SIG-M5 treated with dmso at 0.1 percent for 504 hours (cell line): ENCODE data around the gene GRIN2C.
A peak's percentile ranks its signal among the peaks of the same experiment; 100 is the strongest.

ENCODE experiments used
- DNase-seq: peaks from one replicate; lab custom pipeline; 2025; ENCODE audit not compliant: unreplicated experiment; lab: John Stamatoyannopoulos, UW

The GRIN2C gene

DNA sequence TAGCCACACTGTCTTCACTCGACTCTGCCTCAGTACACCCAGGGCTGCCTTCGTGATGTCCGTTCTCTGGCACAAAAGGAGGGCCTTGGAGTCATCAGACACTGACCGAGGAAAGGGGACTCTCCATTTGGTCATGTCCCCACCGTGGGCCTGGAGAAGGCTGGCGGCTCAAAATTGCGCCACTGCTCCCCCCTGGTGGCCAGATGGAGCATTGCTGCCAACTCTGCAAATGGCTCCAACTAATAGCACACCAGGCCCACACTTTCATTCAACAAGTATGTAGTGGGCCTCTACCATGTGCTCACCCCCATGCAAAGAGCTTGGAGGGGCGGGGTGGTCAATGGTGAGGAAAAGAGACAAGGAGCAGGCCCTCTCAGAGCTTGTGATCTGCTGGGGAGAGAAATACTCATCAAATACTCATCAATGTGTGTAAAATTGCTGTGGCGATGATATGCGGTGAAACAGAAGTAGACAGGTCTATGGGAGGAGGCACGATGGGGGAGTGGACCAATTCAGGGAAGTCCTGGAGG, 5.2 kb upstream of the GRIN2C start:
- DNase-seq = peak; percentile 49

- no peak for DNase-seq
Observed at GRCh38 chr17:74864297-74864865, 4.7 kb upstream of the GRIN2C start.

- no peak for DNase-seq
Observed at GRCh38 chr17:74863420-74864296, 4.0 kb upstream of the GRIN2C start.

- DNase-seq = no peak
Observed at GRCh38 chr17:74862919-74863318, 3.2 kb upstream of the GRIN2C start.

GRCh38 chr17:74862108-74862901, 2.6 kb upstream of the GRIN2C start:
- peak; percentile 28 for DNase-seq

GRCh38 chr17:74861662-74862107, 2.0 kb upstream of the GRIN2C start:
- DNase-seq = no peak

DNA sequence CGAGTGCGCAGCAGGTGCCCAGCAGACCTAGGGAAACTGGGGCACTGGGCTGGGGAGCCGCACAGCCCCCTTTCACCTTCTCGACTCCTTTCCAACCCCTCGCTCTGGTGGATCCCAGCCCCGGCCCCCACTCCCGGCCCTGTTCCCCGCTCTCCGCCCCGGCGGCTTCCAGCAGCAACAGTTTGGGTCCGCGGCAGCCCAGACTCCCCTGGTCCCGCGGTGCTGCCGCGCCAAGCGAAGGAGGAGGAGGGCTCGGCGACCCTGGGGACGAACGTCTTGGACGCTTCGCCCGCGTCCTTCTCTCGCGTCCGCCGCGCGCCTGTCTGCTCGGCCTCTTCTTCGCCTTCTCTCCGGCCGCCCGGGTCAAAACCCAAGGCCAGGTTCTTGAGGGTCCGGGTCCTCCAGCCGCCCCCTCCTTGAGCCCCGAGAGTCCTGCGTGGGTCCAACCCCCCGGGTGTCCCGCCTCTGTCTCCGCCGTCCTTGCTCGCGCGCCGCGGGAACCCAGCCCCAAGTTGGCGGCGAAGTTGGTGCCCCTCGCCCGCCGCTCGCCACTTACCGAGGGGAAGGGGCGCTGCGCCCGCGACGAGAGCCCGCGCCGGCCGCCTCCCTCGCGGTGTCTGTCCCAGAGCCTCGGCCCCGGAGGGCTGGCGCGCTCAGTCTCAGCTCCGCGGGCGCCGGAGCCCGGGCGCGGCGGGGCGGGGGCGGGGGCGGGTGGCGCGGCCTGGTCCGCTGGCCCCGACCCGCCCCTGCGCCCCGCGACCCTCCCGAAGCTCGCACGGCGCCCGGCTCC, 1.4 kb upstream of the GRIN2C start:
- DNase-seq = no peak

DNA sequence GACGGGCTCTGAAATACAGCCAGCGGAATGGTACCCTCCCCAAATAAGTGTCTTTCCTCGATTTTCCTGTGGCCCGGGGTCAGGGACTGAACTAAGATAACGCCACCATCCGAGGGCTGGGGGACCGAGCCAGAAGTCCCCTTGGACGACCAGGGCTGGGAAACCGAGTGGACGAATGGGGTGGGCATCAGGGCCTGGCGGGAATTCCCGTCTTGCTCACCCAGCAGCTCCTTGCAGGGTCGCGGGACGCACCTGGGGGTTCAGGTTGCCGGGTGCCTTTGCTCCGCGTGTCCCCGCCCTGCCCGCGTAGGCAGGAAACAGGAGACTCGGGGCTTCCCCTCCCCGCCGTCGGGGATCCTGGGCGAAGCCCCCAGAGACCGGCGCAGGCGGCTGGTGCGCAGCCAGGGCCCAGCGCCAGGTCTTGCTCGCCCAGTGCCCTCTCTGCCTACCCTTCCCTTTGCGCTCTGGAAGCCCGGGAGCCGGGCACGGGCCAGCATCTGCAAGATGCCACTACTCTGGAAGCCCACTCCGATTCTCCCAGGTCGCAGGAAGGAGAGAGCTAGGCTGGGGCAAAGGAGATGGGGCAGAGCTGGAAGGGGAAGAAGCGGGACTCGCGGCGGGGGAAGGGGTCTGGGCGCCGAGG, 665 bp upstream of the GRIN2C start:
- no peak for DNase-seq

DNA sequence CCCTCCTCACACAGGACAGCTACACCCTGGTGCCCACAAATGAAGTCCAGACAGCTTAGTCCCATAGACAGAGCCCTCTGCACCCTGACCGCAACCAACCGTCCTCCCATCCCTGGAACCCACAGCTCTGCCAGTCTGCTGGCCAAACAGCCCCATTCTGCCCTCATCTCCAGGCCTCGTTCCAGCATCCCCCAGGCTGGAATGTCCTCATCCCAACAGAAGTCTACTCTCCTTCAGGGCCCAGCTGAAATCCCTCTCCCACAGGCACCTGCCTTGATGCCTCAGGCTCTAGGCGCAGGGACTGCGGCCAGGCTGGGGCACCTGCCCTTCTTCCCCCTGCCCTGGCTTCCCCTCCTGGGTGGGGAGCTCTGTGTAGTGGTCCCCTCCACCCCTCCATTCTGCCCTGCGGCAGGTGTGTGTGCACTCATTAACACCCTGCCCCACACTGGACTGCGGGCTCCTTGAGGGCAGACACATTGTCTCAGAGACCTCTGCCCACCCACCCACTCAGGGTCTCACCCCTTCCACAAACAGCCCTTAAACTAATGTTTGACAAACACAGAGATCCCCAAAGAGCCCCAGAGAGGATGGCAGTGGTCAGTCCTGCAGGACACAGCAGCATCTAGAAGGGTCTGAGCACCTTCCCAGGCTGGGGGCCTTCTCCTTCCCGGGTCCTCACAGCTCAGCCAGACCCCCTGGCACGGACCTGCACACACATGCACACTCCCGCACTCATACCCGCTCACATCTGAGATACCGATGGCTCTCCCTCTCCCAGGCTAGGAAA, 820 bp downstream of the GRIN2C start:
- no peak for DNase-seq

GRCh38 chr17:74857191-74857590, 2.5 kb downstream of the GRIN2C start:
- DNase-seq = no peak

- DNase-seq = no peak
Observed at GRCh38 chr17:74856112-74856511, 3.6 kb downstream of the GRIN2C start.

DNA sequence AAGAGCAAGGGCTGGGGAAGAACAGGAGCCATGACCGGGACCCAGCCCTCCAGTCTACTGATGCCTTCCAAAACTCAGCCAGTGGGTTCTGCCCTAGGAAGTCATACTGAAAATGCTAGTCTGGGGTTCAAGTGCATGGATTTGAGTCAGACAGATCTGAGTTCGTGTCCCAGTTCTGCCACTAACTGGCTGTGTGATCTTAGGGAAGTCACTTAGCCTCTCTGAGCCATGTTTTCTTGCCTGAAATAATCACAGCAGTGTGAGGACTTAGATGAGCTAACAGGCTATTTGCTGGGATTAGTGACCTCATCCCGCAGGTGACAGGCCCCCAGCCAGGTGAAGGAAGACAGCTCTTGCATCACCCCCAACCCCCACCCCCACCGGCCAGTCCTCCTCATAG, 4.4 kb downstream of the GRIN2C start:
- DNase-seq = no peak

DNA sequence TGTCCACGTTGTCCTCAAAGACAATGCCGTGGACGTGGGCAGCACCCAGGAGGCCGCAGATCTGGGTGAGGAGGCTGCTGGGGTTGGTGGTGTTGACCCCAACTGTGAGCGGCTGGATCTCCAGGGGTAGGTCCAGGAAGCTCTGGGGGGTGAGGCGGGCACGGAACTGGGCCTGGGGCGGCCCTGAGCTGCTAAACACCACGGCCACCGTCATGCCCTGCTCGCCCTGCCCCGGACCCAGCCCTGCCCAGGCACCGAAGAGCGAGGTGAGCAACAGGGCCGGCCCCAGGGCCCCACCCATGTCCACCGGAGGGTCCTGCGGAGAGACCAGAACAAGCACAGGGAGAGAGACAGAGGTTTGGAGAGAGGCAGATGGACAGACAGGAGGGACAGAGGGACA, 4.9 kb downstream of the GRIN2C start:
- no peak for DNase-seq

- no peak for DNase-seq
Observed at GRCh38 chr17:74853669-74854068, 6.0 kb downstream of the GRIN2C start.

- DNase-seq = no peak
Observed at GRCh38 chr17:74853048-74853397, 6.7 kb downstream of the GRIN2C start.

DNA sequence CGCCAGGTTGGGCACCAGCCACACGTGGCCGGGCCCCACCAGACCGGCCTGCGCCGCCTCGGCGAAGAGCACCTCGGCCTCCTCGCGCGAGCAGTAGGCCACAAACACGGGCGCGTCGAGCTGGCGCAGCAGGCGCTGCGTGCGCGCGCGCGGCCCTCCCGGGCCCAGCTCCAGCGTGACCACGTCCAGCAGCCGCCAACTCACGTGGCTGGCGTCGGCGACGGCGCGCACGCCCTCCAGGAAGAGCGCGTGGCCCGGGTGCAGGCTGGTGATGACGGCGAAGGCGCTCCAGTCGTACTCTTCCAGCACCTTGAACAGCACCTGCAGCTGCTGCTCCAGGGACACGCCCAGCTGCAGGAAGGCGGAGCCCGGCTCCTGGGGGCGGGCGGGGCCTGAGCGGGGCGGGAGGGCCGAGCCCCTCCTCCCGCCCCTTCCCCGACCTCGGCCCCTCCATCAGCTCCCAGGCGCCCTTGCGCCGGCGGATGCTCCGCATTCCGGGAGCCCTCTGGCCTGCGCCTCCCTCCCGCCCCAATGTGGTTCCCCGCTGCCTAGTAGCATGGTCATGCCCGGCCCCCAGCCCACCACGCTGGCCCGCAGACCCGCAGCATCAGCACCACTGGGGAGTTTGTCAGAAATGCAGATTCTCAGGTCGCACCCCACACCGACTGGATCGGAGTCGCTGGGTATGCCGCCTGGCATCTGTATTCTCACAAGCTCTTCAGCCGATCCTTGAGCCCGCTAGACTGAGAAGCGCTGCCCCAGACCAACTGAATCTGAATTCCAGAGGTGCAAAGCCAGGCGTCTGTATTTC, 7.2 kb downstream of the GRIN2C start:
- DNase-seq = no peak

DNA sequence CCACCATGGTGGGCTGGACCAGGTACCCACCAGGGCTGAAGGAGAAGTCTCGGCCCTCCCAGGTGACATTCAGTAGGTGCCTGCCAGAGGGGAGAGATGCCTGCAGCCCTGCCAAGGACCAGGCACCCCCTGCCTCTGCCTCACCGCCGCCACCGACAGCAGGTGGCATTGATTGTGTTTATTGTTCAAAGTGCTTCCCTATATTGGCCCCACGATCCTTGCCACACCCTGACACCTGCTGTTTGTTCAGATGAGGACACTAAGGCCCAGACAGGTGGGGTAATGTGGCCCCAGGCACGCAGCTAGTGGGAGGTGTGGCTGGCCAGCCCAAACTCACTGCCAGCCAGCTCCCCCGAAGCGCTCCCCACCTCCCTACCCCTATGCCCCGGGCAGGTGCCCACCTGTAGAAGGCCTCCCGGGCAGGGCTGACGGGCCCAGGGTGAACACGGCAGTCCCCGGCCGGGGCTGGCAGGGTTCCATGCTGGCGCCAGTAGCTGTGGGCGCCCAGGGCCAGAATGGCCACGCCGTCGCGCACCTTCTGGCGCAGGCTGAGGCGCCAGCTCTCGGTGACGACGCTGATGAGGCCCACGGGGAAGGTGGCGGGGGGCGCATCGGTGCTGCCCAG, 8.0 kb downstream of the GRIN2C start:
- DNase-seq = no peak

DNA sequence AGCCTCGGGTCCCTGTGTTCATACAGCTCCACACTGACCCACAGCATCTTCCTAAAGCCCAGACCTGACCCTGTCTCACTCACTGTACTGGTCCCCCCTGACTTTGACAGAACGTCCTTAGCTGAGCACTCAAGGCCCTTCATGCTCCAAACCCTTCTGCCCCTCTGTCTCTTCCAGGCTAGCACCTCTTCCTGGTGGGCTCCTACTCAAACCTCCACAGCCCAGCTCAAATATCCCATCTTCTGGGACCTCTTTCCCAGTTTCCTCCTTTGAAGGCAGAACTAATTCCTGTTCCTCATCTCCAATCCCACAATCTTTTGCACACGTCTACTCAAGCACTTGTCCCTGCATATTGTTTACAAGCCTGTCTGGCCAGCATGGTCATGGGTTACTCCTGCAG, 8.8 kb downstream of the GRIN2C start:
- no peak for DNase-seq
